NB4 (cell line): ENCODE measurements around the gene FHIT.

Experiments used
- POLR2A ChIP-seq: IDR thresholded peaks from 2 replicates; pipeline ENCODE4 v1.6.1; 2011; ENCODE audit warnings: mild to moderate bottlenecking; ENCODE audit not compliant: insufficient read length; ENCODE audit errors: extremely low read depth
- TF ChIP-seq, protein P1 (sequence below): IDR thresholded peaks from one replicate; pipeline ENCODE4 v1.5.1; 2012; ENCODE audit warnings: low read depth, low read length

DNA sequence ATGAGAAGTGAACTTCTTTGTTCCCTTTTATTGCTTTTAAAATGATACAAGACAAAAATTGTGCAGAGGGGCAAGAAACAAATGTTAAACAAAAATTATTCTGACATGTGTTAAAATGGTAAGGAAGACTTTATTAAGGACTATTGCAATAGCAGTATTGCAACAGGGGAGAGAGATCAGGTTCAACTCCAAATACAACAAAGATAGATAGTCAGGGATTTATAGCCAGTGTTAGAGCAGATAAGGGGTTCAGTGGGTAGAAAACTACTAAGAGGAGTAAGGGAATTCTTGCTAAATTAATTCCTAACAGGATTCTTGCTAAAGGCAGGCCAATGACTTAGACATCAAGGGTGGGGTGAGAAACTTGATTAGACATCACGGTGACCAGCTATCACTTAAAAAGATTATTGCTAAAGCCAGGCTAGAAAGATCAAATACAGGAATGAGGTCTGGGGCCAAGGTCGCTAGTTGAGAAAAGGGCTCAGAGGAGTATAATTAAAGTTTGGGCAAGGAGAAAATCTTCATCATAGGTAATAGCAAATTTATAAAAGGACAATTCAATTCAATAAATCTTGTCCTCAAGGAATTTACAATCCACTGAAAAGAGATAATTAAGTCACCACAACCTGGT lies 81.5 kb downstream of the FHIT start:
- no peak for TF ChIP-seq POLR2A
- TF ChIP-seq, protein P1, sequence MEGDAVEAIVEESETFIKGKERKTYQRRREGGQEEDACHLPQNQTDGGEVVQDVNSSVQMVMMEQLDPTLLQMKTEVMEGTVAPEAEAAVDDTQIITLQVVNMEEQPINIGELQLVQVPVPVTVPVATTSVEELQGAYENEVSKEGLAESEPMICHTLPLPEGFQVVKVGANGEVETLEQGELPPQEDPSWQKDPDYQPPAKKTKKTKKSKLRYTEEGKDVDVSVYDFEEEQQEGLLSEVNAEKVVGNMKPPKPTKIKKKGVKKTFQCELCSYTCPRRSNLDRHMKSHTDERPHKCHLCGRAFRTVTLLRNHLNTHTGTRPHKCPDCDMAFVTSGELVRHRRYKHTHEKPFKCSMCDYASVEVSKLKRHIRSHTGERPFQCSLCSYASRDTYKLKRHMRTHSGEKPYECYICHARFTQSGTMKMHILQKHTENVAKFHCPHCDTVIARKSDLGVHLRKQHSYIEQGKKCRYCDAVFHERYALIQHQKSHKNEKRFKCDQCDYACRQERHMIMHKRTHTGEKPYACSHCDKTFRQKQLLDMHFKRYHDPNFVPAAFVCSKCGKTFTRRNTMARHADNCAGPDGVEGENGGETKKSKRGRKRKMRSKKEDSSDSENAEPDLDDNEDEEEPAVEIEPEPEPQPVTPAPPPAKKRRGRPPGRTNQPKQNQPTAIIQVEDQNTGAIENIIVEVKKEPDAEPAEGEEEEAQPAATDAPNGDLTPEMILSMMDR: no peak
